ENCODE data around the gene HS2ST1. TPM values are rescaled to one million over a fixed set of nuclear protein-coding genes. Genes with fewer than 3 reads are reported as not detected.

HS2ST1 gene
- total RNA-seq, 1 donor from 2014 or later, result 12.1 TPM

GRCh38 chr1:86912281-86912900, 2.0 kb upstream of the HS2ST1 start:
- intact Hi-C loops (cut with micrococcal nuclease), result loop anchor here (5.0 kb wide), 3 partner anchors 410 to 1635 kb away; partner anchors contain the start of gene BCL10
- Mint-ChIP-seq H3K9me3 (no peaks in the 10 kb centered on the region), H3K27me3 (ENCODE audit: insufficient read depth) (no peaks in the 10 kb centered on the region), H3K4me1 (ENCODE audit: low read depth) (peaks cover 44% of the 10 kb centered on the region), H3K27ac (no peak overlapping the region), H3K4me3 (no peak overlapping the region), H3K36me3 (ENCODE audit: low read depth) (peaks cover 32% of the 10 kb centered on the region)
- DNase-seq (ENCODE audit: low spot score), result no peak

- intact Hi-C loops (cut with micrococcal nuclease), result loop anchor here (5.0 kb wide), 3 partner anchors 411 to 1636 kb away; partner anchors contain the start of gene BCL10
Observed at GRCh38 chr1:86913399-86913895, 988 bp upstream of the HS2ST1 start.

GRCh38 chr1:86913896-86914600, 387 bp upstream of the HS2ST1 start, which contains the start of gene SELENOF:
Gene SELENOF (minus strand): TSS chr1:86914126. CDS start chr1:86914111, 15 bp downstream.
- no peak within 1 kb of the TSS for H3K4me3 Mint-ChIP-seq
- intact Hi-C loops (cut with micrococcal nuclease), result loop anchor here (1.0 to 5.0 kb wide), 10 partner anchors 43 to 1977 kb away; partner anchors contain the start of genes BCL10, GTF2B, LMO4 and ODF2L
- peaks cover 26% of the 10 kb centered on the region for H3K36me3 Mint-ChIP-seq (ENCODE audit: low read depth)
- DNase-seq (ENCODE audit: low spot score), result peak; percentile 98
- no peaks in the 10 kb centered on the region for H3K27me3 Mint-ChIP-seq (ENCODE audit: insufficient read depth)
- no peak within 1 kb of the TSS for H3K27ac Mint-ChIP-seq
- no peaks in the 10 kb centered on the region for H3K9me3 Mint-ChIP-seq
- peaks cover 38% of the 10 kb centered on the region for H3K4me1 Mint-ChIP-seq (ENCODE audit: low read depth)

More at GRCh38 chr1:86913399-86913895, 988 bp upstream of the HS2ST1 start:
- H3K27ac Mint-ChIP-seq, result no peak overlapping the region
- peaks cover 27% of the 10 kb centered on the region for H3K36me3 Mint-ChIP-seq (ENCODE audit: low read depth)
- H3K4me3 Mint-ChIP-seq, result no peak overlapping the region
- peaks cover 43% of the 10 kb centered on the region for H3K4me1 Mint-ChIP-seq (ENCODE audit: low read depth)
- H3K9me3 Mint-ChIP-seq, result no peaks in the 10 kb centered on the region
- no peaks in the 10 kb centered on the region for H3K27me3 Mint-ChIP-seq (ENCODE audit: insufficient read depth)
- DNase-seq (ENCODE audit: low spot score), result peak; percentile 20

GRCh38 chr1:86914998-86915736, 732 bp downstream of the HS2ST1 start:
- Mint-ChIP-seq H3K9me3 (no peaks in the 10 kb centered on the region), H3K4me1 (ENCODE audit: low read depth) (peaks cover 28% of the 10 kb centered on the region), H3K27me3 (ENCODE audit: insufficient read depth) (no peaks in the 10 kb centered on the region), H3K4me3 (no peak overlapping the region), H3K36me3 (ENCODE audit: low read depth) (peaks cover 18% of the 10 kb centered on the region), H3K27ac (no peak overlapping the region)
- intact Hi-C loops (cut with micrococcal nuclease), result loop anchor here (1.0 to 5.0 kb wide), 13 partner anchors 42 to 1976 kb away; partner anchors contain the start of genes BCL10, GTF2B, LMO4 and ODF2L
- peak; percentile 19 for DNase-seq (ENCODE audit: low spot score)

- no peaks in the 10 kb centered on the region for H3K27me3 Mint-ChIP-seq (ENCODE audit: insufficient read depth)
- DNase-seq (ENCODE audit: low spot score), result no peak
- peaks cover 25% of the 10 kb centered on the region for H3K4me1 Mint-ChIP-seq (ENCODE audit: low read depth)
- intact Hi-C loops (cut with micrococcal nuclease), result loop anchor here (1.0 to 5.0 kb wide), 6 partner anchors 41 to 1975 kb away; partner anchors contain the start of genes GTF2B and LMO4
- peaks cover 2% of the 10 kb centered on the region for H3K9me3 Mint-ChIP-seq
- peaks cover 15% of the 10 kb centered on the region for H3K36me3 Mint-ChIP-seq (ENCODE audit: low read depth)
- H3K27ac Mint-ChIP-seq, result no peak overlapping the region
- H3K4me3 Mint-ChIP-seq, result no peak overlapping the region
Observed at GRCh38 chr1:86915737-86916235, 1.4 kb downstream of the HS2ST1 start.

GRCh38 chr1:86916752-86917151, 2.3 kb downstream of the HS2ST1 start:
- Mint-ChIP-seq H3K4me1 (ENCODE audit: low read depth) (peaks cover 16% of the 10 kb centered on the region), H3K4me3 (no peak overlapping the region)

GRCh38 chr1:86922445-86922844, 8.0 kb downstream of the HS2ST1 start:
- Mint-ChIP-seq H3K4me3 (no peak overlapping the region), H3K4me1 (ENCODE audit: low read depth) (peaks cover 14% of the 10 kb centered on the region), H3K27me3 (ENCODE audit: insufficient read depth) (no peaks in the 10 kb centered on the region), H3K36me3 (ENCODE audit: low read depth) (peaks cover 15% of the 10 kb centered on the region), H3K9me3 (peaks cover 45% of the 10 kb centered on the region), H3K27ac (no peak overlapping the region)
- no peak for DNase-seq (ENCODE audit: low spot score)
- intact Hi-C loops (cut with micrococcal nuclease), result no loop called here

More at GRCh38 chr1:86916752-86917151, 2.3 kb downstream of the HS2ST1 start:
- Mint-ChIP-seq H3K9me3 (peaks cover 8% of the 10 kb centered on the region), H3K27ac (no peak overlapping the region), H3K27me3 (ENCODE audit: insufficient read depth) (no peaks in the 10 kb centered on the region), H3K36me3 (ENCODE audit: low read depth) (peaks cover 7% of the 10 kb centered on the region)
- intact Hi-C loops (cut with micrococcal nuclease), result loop anchor here (5.0 kb wide), 1 partner anchor 236 kb away; no protein-coding TSS in a partner anchor
- DNase-seq (ENCODE audit: low spot score), result no peak

GRCh38 chr1:86924324-86924960, 10.0 kb downstream of the HS2ST1 start:
- DNase-seq (ENCODE audit: low spot score), result no peak
- Mint-ChIP-seq H3K27ac (no peak overlapping the region), H3K36me3 (ENCODE audit: low read depth) (peaks cover 13% of the 10 kb centered on the region), H3K27me3 (ENCODE audit: insufficient read depth) (no peaks in the 10 kb centered on the region), H3K4me1 (ENCODE audit: low read depth) (peaks cover 9% of the 10 kb centered on the region), H3K9me3 (peaks cover 45% of the 10 kb centered on the region), H3K4me3 (no peak overlapping the region)
- intact Hi-C loops (cut with micrococcal nuclease), result no loop called here

GRCh38 chr1:86925742-86926141, 11.3 kb downstream of the HS2ST1 start:
- Mint-ChIP-seq H3K36me3 (ENCODE audit: low read depth) (peaks cover 10% of the 10 kb centered on the region), H3K9me3 (peaks cover 43% of the 10 kb centered on the region), H3K4me1 (ENCODE audit: low read depth) (peaks cover 9% of the 10 kb centered on the region), H3K27ac (no peak overlapping the region), H3K27me3 (ENCODE audit: insufficient read depth) (peaks cover under 1% of the 10 kb centered on the region), H3K4me3 (no peak overlapping the region)
- intact Hi-C loops (cut with micrococcal nuclease), result no loop called here
- DNase-seq (ENCODE audit: low spot score), result no peak

- Mint-ChIP-seq H3K36me3 (ENCODE audit: low read depth) (peaks cover 9% of the 10 kb centered on the region), H3K27me3 (ENCODE audit: insufficient read depth) (peaks cover 3% of the 10 kb centered on the region), H3K4me1 (ENCODE audit: low read depth) (peaks cover 9% of the 10 kb centered on the region), H3K4me3 (no peak overlapping the region), H3K27ac (no peak overlapping the region), H3K9me3 (peaks cover 35% of the 10 kb centered on the region)
- intact Hi-C loops (cut with micrococcal nuclease), result no loop called here
- no peak for DNase-seq (ENCODE audit: low spot score)
Observed at GRCh38 chr1:86926883-86927282, 12.4 kb downstream of the HS2ST1 start.

GRCh38 chr1:86928819-86929218, 14.4 kb downstream of the HS2ST1 start:
- DNase-seq (ENCODE audit: low spot score), result no peak
- no peak overlapping the region for H3K4me3 Mint-ChIP-seq
- peaks cover 16% of the 10 kb centered on the region for H3K4me1 Mint-ChIP-seq (ENCODE audit: low read depth)
- no peak overlapping the region for H3K27ac Mint-ChIP-seq
- H3K36me3 Mint-ChIP-seq (ENCODE audit: low read depth), result peaks cover 5% of the 10 kb centered on the region
- peaks cover 3% of the 10 kb centered on the region for H3K27me3 Mint-ChIP-seq (ENCODE audit: insufficient read depth)
- intact Hi-C loops (cut with micrococcal nuclease), result no loop called here
- H3K9me3 Mint-ChIP-seq, result peaks cover 18% of the 10 kb centered on the region

GRCh38 chr1:86933051-86933450, 18.6 kb downstream of the HS2ST1 start:
- Mint-ChIP-seq H3K9me3 (no peaks in the 10 kb centered on the region), H3K27ac (no peak overlapping the region), H3K4me3 (no peak overlapping the region), H3K27me3 (ENCODE audit: insufficient read depth) (peaks cover 3% of the 10 kb centered on the region), H3K4me1 (ENCODE audit: low read depth) (peaks cover 9% of the 10 kb centered on the region), H3K36me3 (ENCODE audit: low read depth) (no peaks in the 10 kb centered on the region)
- intact Hi-C loops (cut with micrococcal nuclease), result no loop called here
- no peak for DNase-seq (ENCODE audit: low spot score)
